ENCODE data around the gene EIF3J. TPM values are rescaled to one million over a fixed set of nuclear protein-coding genes. Genes with fewer than 3 reads are reported as not detected.

Gene EIF3J
- total and polyA plus RNA-seq, 8 donors: 58.9 to 102 (median 94.4) TPM

DNA sequence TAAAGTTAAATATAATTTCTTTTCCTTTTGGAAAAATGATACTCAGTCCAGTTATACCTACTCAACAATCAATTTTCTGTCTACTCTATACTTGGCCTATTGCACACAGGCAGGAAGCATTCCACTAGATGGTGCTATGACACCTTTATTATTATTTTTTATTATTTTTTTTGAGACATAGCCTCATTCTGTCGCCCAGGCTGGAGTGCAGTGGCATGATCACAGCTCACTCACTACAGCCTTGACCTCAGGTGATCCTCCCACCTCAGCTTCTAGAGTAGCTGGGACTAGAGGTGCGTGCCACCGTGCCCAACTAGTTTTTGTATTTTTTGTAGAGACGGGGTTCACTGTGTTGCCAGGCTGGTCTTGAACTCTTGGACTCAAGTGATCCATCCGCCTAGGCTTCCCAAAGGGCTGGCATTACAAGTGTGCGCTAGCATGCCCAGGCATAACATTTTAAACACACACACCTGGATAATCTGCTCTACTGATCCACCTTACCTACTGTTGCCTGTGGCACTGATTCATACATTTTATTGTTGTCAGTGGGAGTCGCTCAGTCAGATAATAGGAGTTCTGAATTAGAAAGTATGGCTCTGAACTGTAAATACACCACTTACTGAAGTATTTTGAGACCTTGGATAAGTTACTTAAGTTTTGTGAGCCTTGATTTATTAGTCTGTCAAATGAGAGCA is 56.2 kb downstream of the EIF3J start:
- DNase-seq (no peak), ATAC-seq (peak; percentile 47)
- Histone ChIP-seq H3K4me3 (no peak overlapping the region), H3K4me1 (no peaks in the 10 kb centered on the region), H3K27ac (no peak overlapping the region), H3K27me3 (no peaks in the 10 kb centered on the region), H3K9me3 (no peaks in the 10 kb centered on the region), H3K36me3 (peaks cover 0 to 100% of the 10 kb centered on the region in 2 donors)
- TF ChIP-seq, protein P1, sequence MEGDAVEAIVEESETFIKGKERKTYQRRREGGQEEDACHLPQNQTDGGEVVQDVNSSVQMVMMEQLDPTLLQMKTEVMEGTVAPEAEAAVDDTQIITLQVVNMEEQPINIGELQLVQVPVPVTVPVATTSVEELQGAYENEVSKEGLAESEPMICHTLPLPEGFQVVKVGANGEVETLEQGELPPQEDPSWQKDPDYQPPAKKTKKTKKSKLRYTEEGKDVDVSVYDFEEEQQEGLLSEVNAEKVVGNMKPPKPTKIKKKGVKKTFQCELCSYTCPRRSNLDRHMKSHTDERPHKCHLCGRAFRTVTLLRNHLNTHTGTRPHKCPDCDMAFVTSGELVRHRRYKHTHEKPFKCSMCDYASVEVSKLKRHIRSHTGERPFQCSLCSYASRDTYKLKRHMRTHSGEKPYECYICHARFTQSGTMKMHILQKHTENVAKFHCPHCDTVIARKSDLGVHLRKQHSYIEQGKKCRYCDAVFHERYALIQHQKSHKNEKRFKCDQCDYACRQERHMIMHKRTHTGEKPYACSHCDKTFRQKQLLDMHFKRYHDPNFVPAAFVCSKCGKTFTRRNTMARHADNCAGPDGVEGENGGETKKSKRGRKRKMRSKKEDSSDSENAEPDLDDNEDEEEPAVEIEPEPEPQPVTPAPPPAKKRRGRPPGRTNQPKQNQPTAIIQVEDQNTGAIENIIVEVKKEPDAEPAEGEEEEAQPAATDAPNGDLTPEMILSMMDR (IDR thresholded peaks at IDR 0.05): peak; percentile 23 to 37
- intact Hi-C loops (cut with DNase I): no loop called here

- H3K4me1 ChIP-seq: no peaks in the 10 kb centered on the region
- intact Hi-C loops (cut with DNase I): no loop called here
- no peaks in the 10 kb centered on the region for H3K27me3 ChIP-seq
- no peak for ATAC-seq
- H3K4me3 ChIP-seq: no peak overlapping the region
- peaks cover 0 to 97% of the 10 kb centered on the region in 2 donors for H3K36me3 ChIP-seq
- H3K9me3 ChIP-seq: no peaks in the 10 kb centered on the region
- TF ChIP-seq, protein P1 (IDR thresholded peaks at IDR 0.05): no peak
- no peak overlapping the region for H3K27ac ChIP-seq
- no peak for DNase-seq
Measured at GRCh38 chr15:44595246-44595645, 58.3 kb downstream of the EIF3J start.

- Histone ChIP-seq H3K4me3 (no peak overlapping the region), H3K36me3 (peaks cover 0 to 97% of the 10 kb centered on the region in 2 donors), H3K9me3 (no peaks in the 10 kb centered on the region), H3K27ac (no peak overlapping the region), H3K4me1 (no peaks in the 10 kb centered on the region), H3K27me3 (no peaks in the 10 kb centered on the region)
- DNase-seq (no peak), ATAC-seq (peak; percentile 51)
- intact Hi-C loops (cut with DNase I): no loop called here
- TF ChIP-seq, protein P1 (IDR thresholded peaks at IDR 0.05): no peak
Measured at GRCh38 chr15:44595656-44596510, 58.9 kb downstream of the EIF3J start.

GRCh38 chr15:44596511-44597010 is 59.6 kb downstream of the EIF3J start:
- TF ChIP-seq, protein P1 (IDR thresholded peaks at IDR 0.05): no peak
- no peak for DNase-seq
- intact Hi-C loops (cut with DNase I): no loop called here
- no peak overlapping the region for H3K27ac ChIP-seq
- H3K4me1 ChIP-seq: no peaks in the 10 kb centered on the region
- peak; percentile 32 for ATAC-seq
- H3K9me3 ChIP-seq: no peaks in the 10 kb centered on the region
- H3K4me3 ChIP-seq: no peak overlapping the region
- no peaks in the 10 kb centered on the region for H3K27me3 ChIP-seq
- H3K36me3 ChIP-seq: peaks cover 0 to 97% of the 10 kb centered on the region in 2 donors

GRCh38 chr15:44598066-44598465 is 61.1 kb downstream of the EIF3J start:
- no peak overlapping the region for H3K4me3 ChIP-seq
- no peak overlapping the region for H3K27ac ChIP-seq
- H3K27me3 ChIP-seq: no peaks in the 10 kb centered on the region
- intact Hi-C loops (cut with DNase I): no loop called here
- DNase-seq (no peak), ATAC-seq (no peak)
- H3K4me1 ChIP-seq: no peaks in the 10 kb centered on the region
- peaks cover 0 to 97% of the 10 kb centered on the region in 2 donors for H3K36me3 ChIP-seq
- no peaks in the 10 kb centered on the region for H3K9me3 ChIP-seq
- TF ChIP-seq, protein P1 (IDR thresholded peaks at IDR 0.05): no peak
